ENCODE data around the gene CCDC90B. TPM values are rescaled to one million over a fixed set of nuclear protein-coding genes. Genes with fewer than 3 reads are reported as not detected.

CCDC90B gene
- total and polyA plus RNA-seq, 3 experiments from 2014 or later, result 36.7 to 58.9 (median 40.6) TPM

DNA sequence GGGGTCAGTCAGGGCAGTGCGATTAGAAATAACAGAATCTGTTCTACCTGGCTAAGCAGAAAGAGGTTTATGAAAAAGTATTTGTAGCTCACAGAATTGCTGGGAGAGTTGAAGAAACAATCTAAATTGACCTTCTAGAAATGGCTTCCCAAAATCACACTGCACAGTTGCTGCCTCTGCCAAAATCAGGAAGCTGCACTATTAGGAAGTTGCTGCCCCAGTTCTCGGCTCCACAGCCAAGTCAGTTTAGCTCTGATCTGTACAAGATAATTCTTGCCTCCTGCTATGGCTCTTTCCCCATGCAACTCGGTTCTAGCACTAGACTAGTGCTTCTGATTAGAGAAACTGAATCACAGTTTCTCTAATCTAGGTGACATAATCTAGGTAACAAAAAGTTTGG, 16.0 kb upstream of the CCDC90B start:
- no peaks in the 10 kb centered on the region for H3K36me3 Mint-ChIP-seq
- H3K4me1 Mint-ChIP-seq, result no peaks in the 10 kb centered on the region
- Histone ChIP-seq H3K9me3 (ENCODE audit: low read length) (no peaks in the 10 kb centered on the region), H3K36me3 (ENCODE audit: insufficient read depth, low read length) (no peaks in the 10 kb centered on the region), H3K4me1 (ENCODE audit: insufficient read depth, low read length) (no peaks in the 10 kb centered on the region), H3K27me3 (ENCODE audit: insufficient read depth, low read length, poor library complexity, severe bottlenecking) (no peaks in the 10 kb centered on the region), H3K27ac (ENCODE audit: low read depth, low read length) (no peak overlapping the region), H3K4me3 (ENCODE audit: low read length) (no peak overlapping the region)
- no peak overlapping the region for H3K27ac Mint-ChIP-seq
- H3K27me3 Mint-ChIP-seq, result peaks cover 7 to 8% of the 10 kb centered on the region in 2 donors
- POLR2A ChIA-PET, result no interaction called here
- no peak overlapping the region for H3K4me3 Mint-ChIP-seq
- peaks cover 0 to 2% (median 0%) of the 10 kb centered on the region in 5 donors for H3K9me3 Mint-ChIP-seq
- DNase-seq, result no peak
- CTCF ChIA-PET, result interaction anchor here (2.9 kb wide), 1 partner anchor 9 kb away, joined by 20 read pairs; no protein-coding TSS in a partner anchor

- CTCF ChIA-PET, result no interaction called here
- Histone ChIP-seq H3K36me3 (ENCODE audit: insufficient read depth, low read length) (no peaks in the 10 kb centered on the region), H3K4me1 (ENCODE audit: insufficient read depth, low read length) (no peaks in the 10 kb centered on the region), H3K27ac (ENCODE audit: low read depth, low read length) (no peak overlapping the region), H3K9me3 (ENCODE audit: low read length) (no peaks in the 10 kb centered on the region), H3K4me3 (ENCODE audit: low read length) (no peak overlapping the region), H3K27me3 (ENCODE audit: insufficient read depth, low read length, poor library complexity, severe bottlenecking) (no peaks in the 10 kb centered on the region)
- Mint-ChIP-seq H3K4me3 (no peak overlapping the region), H3K36me3 (no peaks in the 10 kb centered on the region), H3K27me3 (peaks cover 8 to 15% of the 10 kb centered on the region in 2 donors), H3K9me3 (peaks cover 0 to 2% (median 0%) of the 10 kb centered on the region in 5 donors), H3K27ac (no peak overlapping the region), H3K4me1 (no peaks in the 10 kb centered on the region)
- POLR2A ChIA-PET, result no interaction called here
- no peak for DNase-seq
Observed at GRCh38 chr11:83299681-83300080, 13.5 kb upstream of the CCDC90B start.

DNA sequence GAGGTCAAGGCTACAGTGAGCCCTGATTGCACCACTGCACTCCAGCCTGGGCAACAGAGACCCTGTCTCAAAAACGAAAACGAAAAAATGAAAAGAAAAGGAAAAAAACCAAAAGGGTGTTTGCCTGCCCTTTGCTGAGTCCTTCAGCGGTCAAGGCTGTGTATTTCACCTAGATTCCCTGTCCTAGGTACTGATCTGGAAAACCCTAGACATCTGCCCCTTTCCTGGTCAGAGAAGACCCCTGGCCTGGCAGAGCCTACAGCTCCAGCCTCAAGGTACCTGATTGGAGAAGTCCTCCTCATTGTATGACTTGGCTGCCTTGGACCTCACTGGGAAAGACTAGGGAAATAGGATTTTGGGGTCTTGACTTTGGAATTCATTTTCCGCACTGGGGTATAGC, 8.0 kb upstream of the CCDC90B start:
- ChIA-PET POLR2A (no interaction called here), CTCF (interaction anchor here (2.0 kb wide), 1 partner anchor 9 kb away, joined by 6 read pairs; no protein-coding TSS in a partner anchor)
- no peaks in the 10 kb centered on the region for H3K9me3 Mint-ChIP-seq
- no peak overlapping the region for H3K4me3 Mint-ChIP-seq
- H3K27me3 Mint-ChIP-seq, result peaks cover 4 to 24% of the 10 kb centered on the region in 2 donors
- no peak overlapping the region for H3K27ac Mint-ChIP-seq
- Histone ChIP-seq H3K27ac (ENCODE audit: low read depth, low read length) (no peak overlapping the region), H3K4me1 (ENCODE audit: insufficient read depth, low read length) (no peaks in the 10 kb centered on the region), H3K9me3 (ENCODE audit: low read length) (no peaks in the 10 kb centered on the region), H3K27me3 (ENCODE audit: insufficient read depth, low read length, poor library complexity, severe bottlenecking) (no peaks in the 10 kb centered on the region), H3K36me3 (ENCODE audit: insufficient read depth, low read length) (no peaks in the 10 kb centered on the region), H3K4me3 (ENCODE audit: low read length) (no peak overlapping the region)
- DNase-seq, result no peak
- H3K36me3 Mint-ChIP-seq, result no peaks in the 10 kb centered on the region
- peaks cover 5 to 6% (median 5%) of the 10 kb centered on the region in 3 donors for H3K4me1 Mint-ChIP-seq

- Histone ChIP-seq H3K27ac (ENCODE audit: low read depth, low read length) (no peak overlapping the region), H3K36me3 (ENCODE audit: insufficient read depth, low read length) (no peaks in the 10 kb centered on the region), H3K4me1 (ENCODE audit: insufficient read depth, low read length) (no peaks in the 10 kb centered on the region), H3K9me3 (ENCODE audit: low read length) (no peaks in the 10 kb centered on the region), H3K4me3 (ENCODE audit: low read length) (no peak overlapping the region), H3K27me3 (ENCODE audit: insufficient read depth, low read length, poor library complexity, severe bottlenecking) (no peaks in the 10 kb centered on the region)
- CTCF ChIA-PET, result interaction anchor here (1.1 to 1.9 kb wide), 6 partner anchors 9 to 394 kb away, joined by 3 to 20 read pairs (median 4); partner anchors contain the start of gene DDIAS
- Mint-ChIP-seq H3K27ac (peak overlapping the region in 2 of 8 donors; percentile 20 to 67), H3K27me3 (peaks cover 5 to 24% of the 10 kb centered on the region in 2 donors), H3K4me3 (no peak overlapping the region), H3K4me1 (peaks cover 5 to 6% (median 5%) of the 10 kb centered on the region in 3 donors), H3K9me3 (no peaks in the 10 kb centered on the region), H3K36me3 (no peaks in the 10 kb centered on the region)
- no peak for DNase-seq
- POLR2A ChIA-PET, result no interaction called here
Observed at GRCh38 chr11:83293457-83293774, 7.2 kb upstream of the CCDC90B start.

- Mint-ChIP-seq H3K4me1 (peaks cover 5 to 6% (median 5%) of the 10 kb centered on the region in 3 donors), H3K9me3 (peaks cover 0 to 2% (median 0%) of the 10 kb centered on the region in 5 donors), H3K27ac (peak overlapping the region in 3 of 8 donors; percentile 48 to 77 (median 67)), H3K36me3 (no peaks in the 10 kb centered on the region), H3K27me3 (peaks cover 6 to 24% of the 10 kb centered on the region in 2 donors), H3K4me3 (peak overlapping the region; percentile 3 to 76 (median 58))
- no peaks in the 10 kb centered on the region for H3K27me3 ChIP-seq (ENCODE audit: insufficient read depth, low read length, poor library complexity, severe bottlenecking)
- no peaks in the 10 kb centered on the region for H3K4me1 ChIP-seq (ENCODE audit: insufficient read depth, low read length)
- ChIA-PET CTCF (interaction anchor here (0.9 to 1.9 kb wide), 9 partner anchors 9 to 425 kb away, joined by 3 to 20 read pairs (median 4); partner anchors contain the start of gene DDIAS), POLR2A (interaction anchor here (0.5 kb wide), 2 partner anchors 114 to 423 kb away, joined by 3 read pairs; no protein-coding TSS in a partner anchor)
- no peak overlapping the region for H3K27ac ChIP-seq (ENCODE audit: low read depth, low read length)
- peak in 3 of 5 donors; percentile 9 to 47 (median 17) for DNase-seq
- no peaks in the 10 kb centered on the region for H3K9me3 ChIP-seq (ENCODE audit: low read length)
- no peaks in the 10 kb centered on the region for H3K36me3 ChIP-seq (ENCODE audit: insufficient read depth, low read length)
- H3K4me3 ChIP-seq (ENCODE audit: low read length), result no peak overlapping the region
Observed at GRCh38 chr11:83292709-83293456, 6.7 kb upstream of the CCDC90B start.

- DNase-seq, result no peak
- H3K9me3 ChIP-seq (ENCODE audit: low read length), result no peaks in the 10 kb centered on the region
- peaks cover 25% of the 10 kb centered on the region for H3K4me1 ChIP-seq (ENCODE audit: insufficient read depth, low read length)
- no peak overlapping the region for H3K4me3 ChIP-seq (ENCODE audit: low read length)
- no peaks in the 10 kb centered on the region for H3K36me3 ChIP-seq (ENCODE audit: insufficient read depth, low read length)
- Mint-ChIP-seq H3K27ac (peak overlapping the region in 5 of 8 donors; percentile 4 to 97 (median 63)), H3K27me3 (peaks cover 3 to 6% of the 10 kb centered on the region in 2 donors), H3K4me1 (peaks cover 34 to 40% (median 39%) of the 10 kb centered on the region in 3 donors), H3K4me3 (peak overlapping the region in 2 of 7 donors; percentile 31 to 64), H3K36me3 (peaks cover 1 to 15% (median 4%) of the 10 kb centered on the region in 3 donors), H3K9me3 (peaks cover 0 to 8% (median 2%) of the 10 kb centered on the region in 5 donors)
- no peaks in the 10 kb centered on the region for H3K27me3 ChIP-seq (ENCODE audit: insufficient read depth, low read length, poor library complexity, severe bottlenecking)
- CTCF ChIA-PET, result interaction anchor here (0.9 kb wide), 1 partner anchor 21 kb away, joined by 3 read pairs; no protein-coding TSS in a partner anchor
- POLR2A ChIA-PET, result interaction anchor here (0.7 kb wide), 1 partner anchor 178 kb away, joined by 16 read pairs; no protein-coding TSS in a partner anchor
- no peak overlapping the region for H3K27ac ChIP-seq (ENCODE audit: low read depth, low read length)
Observed at GRCh38 chr11:83287631-83288030, 1.5 kb upstream of the CCDC90B start.

DNA sequence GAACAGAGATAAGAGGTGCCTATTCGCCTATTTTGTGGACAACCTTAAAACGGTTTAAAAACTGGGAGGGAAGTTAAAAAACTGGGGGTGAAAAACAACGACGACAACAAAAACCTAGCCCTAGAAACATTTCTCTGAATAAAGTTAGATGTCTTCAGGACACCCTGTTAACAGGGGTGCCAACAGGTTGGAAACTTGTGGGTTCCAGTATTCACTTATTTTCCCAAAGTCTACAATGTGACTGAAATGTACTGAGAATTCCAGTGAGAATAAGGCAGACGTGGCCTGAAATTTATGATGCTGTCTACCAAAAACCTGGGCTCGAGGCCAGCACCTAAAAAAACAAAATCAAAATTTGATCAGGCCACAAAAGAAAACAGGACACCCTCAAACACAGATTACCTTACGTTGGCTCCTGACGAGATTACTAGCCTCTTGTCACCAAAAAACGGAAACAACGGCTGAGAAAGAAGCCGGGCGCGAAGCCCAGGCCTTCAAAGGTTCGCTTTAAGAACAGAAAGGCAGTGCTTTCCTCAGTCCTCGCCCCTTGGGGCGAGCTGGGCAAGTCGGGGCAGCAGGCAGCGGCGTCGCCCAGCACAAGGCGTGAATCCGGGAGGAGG, 906 bp downstream of the CCDC90B start:
- POLR2A ChIA-PET, result interaction anchor here (0.5 to 1.7 kb wide), 7 partner anchors 9 to 385 kb away, joined by 3 to 20 read pairs (median 4); partner anchors contain the start of genes DDIAS, PCF11 and PRCP
- H3K4me1 Mint-ChIP-seq, result peaks cover 44 to 62% (median 47%) of the 10 kb centered on the region in 3 donors

More for the DNA sequence above, 906 bp downstream of the CCDC90B start:
- Mint-ChIP-seq H3K27me3 (peaks cover 3 to 6% of the 10 kb centered on the region in 2 donors), H3K27ac (peak overlapping the region; percentile 97 to 100 (median 100)), H3K36me3 (peaks cover 3 to 22% (median 4%) of the 10 kb centered on the region in 3 donors), H3K9me3 (peaks cover 0 to 8% (median 2%) of the 10 kb centered on the region in 5 donors), H3K4me3 (peak overlapping the region; percentile 97 to 99 (median 98))
- H3K27me3 ChIP-seq (ENCODE audit: insufficient read depth, low read length, poor library complexity, severe bottlenecking), result no peaks in the 10 kb centered on the region
- no peaks in the 10 kb centered on the region for H3K36me3 ChIP-seq (ENCODE audit: insufficient read depth, low read length)
- DNase-seq, result peak in 1 of 5 donors; percentile 2
- H3K4me3 ChIP-seq (ENCODE audit: low read length), result peak overlapping the region; percentile 84
- no peaks in the 10 kb centered on the region for H3K9me3 ChIP-seq (ENCODE audit: low read length)
- peaks cover 25% of the 10 kb centered on the region for H3K4me1 ChIP-seq (ENCODE audit: insufficient read depth, low read length)
- CTCF ChIA-PET, result interaction anchor here (1.0 to 1.7 kb wide), 4 partner anchors 8 to 128 kb away, joined by 3 to 5 read pairs (median 4); partner anchors contain the start of gene PCF11
- peak overlapping the region; percentile 93 for H3K27ac ChIP-seq (ENCODE audit: low read depth, low read length)
